ENCODE data around the gene NACAD.
A peak's percentile ranks its signal among the peaks of the same experiment; 100 is the strongest.

Gene NACAD

DNA sequence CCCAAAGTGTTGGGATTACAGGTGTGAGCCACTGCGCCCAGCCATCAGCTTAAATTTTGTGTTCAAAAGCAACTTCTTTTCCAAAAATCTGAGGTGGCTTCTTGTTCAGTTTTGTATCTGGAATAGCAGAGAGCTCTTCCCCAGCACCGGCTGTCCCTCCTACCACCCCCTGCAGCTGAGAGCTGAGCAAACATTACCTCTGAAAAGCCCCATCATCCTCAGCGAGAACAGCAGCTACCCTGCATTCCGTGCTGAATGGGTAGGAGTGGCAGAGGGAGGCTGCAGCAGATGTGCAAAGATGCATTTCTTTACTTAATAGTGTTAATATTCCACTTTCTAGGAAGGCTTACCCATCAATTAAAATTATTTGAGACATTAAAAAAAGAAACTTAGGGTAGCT is 56.9 kb downstream of the NACAD start:
- Histone ChIP-seq H3K4me1 (ENCODE audit: insufficient read depth, low read length, severe bottlenecking) (peaks cover 86% of the 10 kb centered on the region), H3K79me2 (ENCODE audit: insufficient read depth, low read length) (peaks cover 95% of the 10 kb centered on the region), H3K4me2 (ENCODE audit: low read length) (peak overlapping the region; percentile 26), H3K9ac (ENCODE audit: low read length) (peak overlapping the region; percentile 6; the same call in 1 of the 2 replicates), H3K9me2 (ENCODE audit: low read depth, low read length) (no peaks in the 10 kb centered on the region), H4K20me1 (ENCODE audit: insufficient read depth, low read length) (0 out of 2 replicates have a peak, but pooled peaks cover 2% of the 10 kb centered on the region), H3F3A (ENCODE audit: insufficient read depth, low read length) (peaks cover 6% of the 10 kb centered on the region), H3K4me3 (ENCODE audit: low read depth, low read length, poor library complexity, severe bottlenecking) (peak overlapping the region; percentile 2), H3K27ac (ENCODE audit: low read depth, low read length, poor library complexity, severe bottlenecking) (peak overlapping the region; percentile 45), H2AFZ (ENCODE audit: low read length) (no peak overlapping the region), H3K36me3 (ENCODE audit: insufficient read depth, low read length) (peaks cover 76% of the 10 kb centered on the region), H3K9me3 (ENCODE audit: low read length) (no peaks in the 10 kb centered on the region), H3K27me3 (ENCODE audit: insufficient read depth, low read length) (no peaks in the 10 kb centered on the region)
- no peak for TF ChIP-seq EZH2 (IDR thresholded peaks at IDR 0.05; ENCODE audit: borderline replicate concordance, low read length)

All from OCI-LY1 (cell line).